Endometrial microvascular endothelial cells (primary cell): Measurements from ENCODE around the gene VPS33A. TPM values are rescaled to one million over a fixed set of nuclear protein-coding genes. Genes with fewer than 3 reads are reported as not detected.

ENCODE experiments used
- in situ Hi-C: cut with HindIII; loops from 2 replicates; pipeline ENCODE4 v1.10.0; 2017; ENCODE audit warnings: low sequenced_read_pairs, low pct_unique_long_range_greater_than_20kb; ENCODE audit errors: inconsistent ontology term
- total RNA-seq: library from RNA; depleted of rRNA; stranded (reverse); fragments of >200 nt; gene quantifications from one replicate; pipeline ENCODE4 v1.2.3, GENCODE V29; 2015; ENCODE audit errors: inconsistent ontology term

The VPS33A gene
- total RNA-seq, 1 donor from 2014 or later, result 23.9 TPM

DNA sequence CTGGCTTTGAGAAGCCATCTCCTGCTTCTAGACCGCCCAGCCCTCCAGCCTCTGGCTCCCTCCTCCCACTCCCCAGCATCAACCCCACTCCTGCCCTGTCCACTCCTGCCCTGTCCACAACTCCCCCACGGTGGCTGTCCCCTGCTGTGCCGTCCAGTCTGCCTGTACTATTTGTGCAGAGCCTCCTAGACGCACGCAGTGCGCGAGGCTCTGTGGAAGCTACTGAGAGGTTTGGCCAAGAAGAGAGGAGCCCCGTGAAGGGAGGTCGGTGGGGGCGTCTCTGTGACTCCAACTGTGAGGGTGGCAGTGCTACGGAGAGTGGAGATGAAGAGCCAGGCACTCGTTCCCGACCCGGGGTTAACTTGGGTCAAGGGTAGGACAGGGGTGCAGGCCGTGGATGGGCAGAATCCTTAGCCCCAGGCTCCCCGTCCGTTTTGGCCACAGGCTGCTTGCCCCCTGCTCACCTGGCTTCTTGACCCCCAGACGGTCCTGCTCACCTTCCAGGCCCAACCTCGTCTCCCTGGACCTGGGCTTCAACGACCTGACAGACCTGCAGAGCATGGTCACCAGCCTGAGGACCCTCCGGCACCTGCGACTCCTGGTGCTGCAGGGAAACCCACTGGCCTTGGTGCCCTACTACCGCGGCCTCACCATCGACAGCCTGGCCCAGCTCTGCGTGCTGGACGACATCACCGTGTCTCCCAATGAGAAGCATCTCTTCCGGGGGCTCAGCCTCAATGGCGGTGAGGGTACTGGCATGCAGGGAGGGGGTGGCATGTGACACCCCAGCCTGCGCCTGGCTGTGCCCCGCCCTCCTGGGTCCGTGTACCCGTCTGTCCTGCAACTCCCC, 76.4 kb downstream of the VPS33A start:
- in situ Hi-C loops, result no loop called here

DNA sequence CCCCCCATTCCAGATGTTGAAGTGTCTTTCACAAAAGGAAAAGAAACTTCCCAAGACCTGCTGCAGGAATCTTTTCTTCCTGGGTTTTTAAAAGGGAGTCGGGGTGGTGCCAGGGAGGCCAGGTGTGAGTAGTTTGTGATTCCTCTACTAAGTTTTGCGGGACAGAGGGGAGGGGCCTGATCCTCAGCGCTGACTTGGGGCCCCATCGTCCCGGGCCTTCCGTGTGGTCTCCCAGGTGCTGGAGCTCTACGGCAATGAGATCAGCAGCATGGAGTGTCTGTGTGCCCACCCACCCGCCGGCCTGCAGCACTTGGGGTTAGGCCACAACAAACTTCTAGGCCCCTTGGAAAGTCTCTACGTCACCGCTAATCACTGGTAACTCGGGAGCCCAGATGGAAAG, 78.8 kb downstream of the VPS33A start:
- in situ Hi-C loops, result no loop called here

DNA sequence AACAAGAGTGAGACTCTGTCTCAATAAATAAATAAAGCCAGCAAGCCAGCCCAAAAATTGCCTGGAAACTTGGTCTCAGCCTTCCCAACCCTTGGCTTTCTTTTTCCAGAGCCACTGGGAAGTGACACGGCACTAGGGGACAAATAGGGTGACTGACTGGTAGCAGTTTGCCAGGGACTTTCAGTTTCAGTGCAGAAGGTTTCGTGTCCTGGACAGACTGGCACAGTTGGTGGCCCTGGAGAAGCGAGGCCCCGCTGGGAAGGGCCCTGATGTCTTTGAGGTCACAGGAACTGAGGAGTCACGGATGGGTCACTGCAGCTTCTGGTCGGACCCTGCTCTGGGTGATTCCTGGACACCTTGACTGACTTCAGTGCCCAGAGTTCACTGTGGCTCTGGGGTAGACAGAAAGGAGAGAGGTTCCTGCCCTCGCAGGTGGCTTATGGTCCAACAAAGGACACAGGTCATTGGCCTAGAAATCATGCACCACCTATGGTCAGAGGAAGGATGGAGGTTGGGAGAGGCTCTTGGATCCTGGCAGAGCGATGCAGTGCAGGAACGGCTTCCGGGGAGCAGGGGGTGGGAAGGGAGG, 80.7 kb downstream of the VPS33A start:
- in situ Hi-C loops, result no loop called here

DNA sequence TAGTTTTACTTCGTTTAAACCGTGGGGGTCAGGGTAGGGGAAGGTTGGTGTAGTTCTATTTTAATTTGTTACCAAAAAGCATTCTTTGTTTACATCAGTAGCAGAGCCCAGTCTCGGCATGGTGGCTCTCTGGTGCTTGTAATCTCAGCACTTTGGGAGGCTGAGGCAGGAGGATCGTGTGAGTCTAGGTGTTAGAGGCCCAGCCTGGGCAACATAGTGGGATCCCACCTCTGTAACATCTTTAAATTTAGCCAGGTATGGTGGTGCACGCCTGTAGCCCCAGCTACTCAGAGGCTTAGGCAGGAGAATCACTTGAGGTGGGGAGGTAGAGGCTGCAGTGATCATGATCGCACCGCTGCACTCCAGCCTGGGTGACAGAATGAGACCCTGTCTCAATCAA, 81.2 kb downstream of the VPS33A start:
- in situ Hi-C loops, result no loop called here

DNA sequence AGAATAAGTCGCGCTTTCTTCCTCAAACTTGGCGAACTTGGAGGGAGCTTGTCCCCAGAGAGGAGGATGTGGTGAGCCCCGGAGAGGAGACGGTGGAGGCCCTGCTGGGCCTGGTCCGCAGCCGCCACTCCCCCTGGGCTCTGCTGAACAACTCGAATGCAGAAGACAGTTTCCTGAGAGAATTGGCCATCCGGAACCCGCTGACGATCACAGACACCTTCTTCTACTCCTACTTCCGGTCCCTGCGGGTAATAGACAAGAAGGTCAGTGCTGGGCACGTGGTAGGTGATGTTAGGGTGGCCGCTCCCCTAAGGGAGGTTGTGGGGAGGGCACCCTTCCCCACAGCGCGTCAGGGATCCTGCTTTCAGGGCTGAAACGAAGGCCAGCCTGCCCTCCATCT, 81.8 kb downstream of the VPS33A start:
- in situ Hi-C loops, result no loop called here

DNA sequence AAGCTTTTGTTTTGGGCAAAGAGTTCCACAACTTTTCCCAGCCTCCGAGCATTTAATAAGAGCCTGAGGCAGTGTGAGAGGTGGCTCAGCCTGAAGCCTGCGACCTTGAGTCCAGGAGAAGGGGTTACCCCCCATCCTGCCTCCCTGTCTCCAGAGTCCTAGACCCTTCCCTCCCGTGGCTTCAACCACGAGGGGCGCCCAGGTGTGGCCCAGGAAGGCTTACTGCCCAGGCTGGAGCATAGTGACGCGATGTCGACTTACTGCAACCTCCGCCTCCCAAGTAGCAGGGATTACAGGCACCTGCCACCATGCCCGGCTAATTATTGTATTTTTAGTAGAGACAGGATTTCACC, 82.7 kb downstream of the VPS33A start:
- in situ Hi-C loops, result no loop called here

DNA sequence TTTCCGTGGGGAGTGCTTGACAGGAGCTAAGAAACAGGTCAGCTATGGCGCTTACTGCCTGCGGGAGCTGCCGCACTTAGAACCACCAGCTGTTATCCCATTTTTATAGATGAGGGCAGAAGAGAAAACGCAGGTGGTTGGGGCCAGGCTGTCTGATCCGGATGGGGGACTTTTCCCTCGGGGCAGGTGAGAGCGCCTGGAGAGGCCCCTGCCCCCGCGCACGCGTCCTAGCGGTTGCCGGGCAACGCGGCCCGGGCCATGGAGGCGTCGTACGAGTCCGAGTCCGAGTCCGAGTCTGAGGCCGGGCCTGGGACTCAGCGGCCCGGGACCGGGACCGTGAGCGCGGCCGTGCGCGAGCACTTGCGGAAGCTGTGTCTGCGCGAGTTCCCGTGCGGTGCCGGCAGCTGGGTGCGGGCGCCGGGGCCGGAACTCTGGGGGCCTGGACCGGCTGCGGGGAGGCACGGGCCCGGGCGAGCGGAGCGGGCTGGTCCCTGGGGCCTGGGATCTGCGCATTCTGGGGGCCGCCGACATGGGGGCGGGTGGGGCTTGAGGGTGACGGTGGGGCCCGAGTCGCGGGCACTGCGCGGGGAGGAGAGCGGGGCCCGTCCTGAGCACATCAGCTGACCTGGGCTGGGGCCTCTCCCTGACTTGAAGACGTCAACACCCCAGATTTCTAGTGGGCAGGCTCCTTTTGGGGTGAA, 83.3 kb downstream of the VPS33A start, which contains the start of gene LRRC43:
Gene LRRC43, plus strand, starts transcription at position 237 of the 701 bp plus-strand sequence. Its CDS starts 22 bp downstream, at position 259.
- in situ Hi-C loops, result no loop called here

Other genes with a start within 250 kb of the VPS33A start
- gene BCL7A, start 244.6 kb downstream of the VPS33A start, total RNA-seq, result 2.7 TPM
- 13.6 TPM for gene MLXIP, start 187.7 kb downstream of the VPS33A start, total RNA-seq
- not detected for gene IL31, start 92.3 kb downstream of the VPS33A start, total RNA-seq
- not detected for gene LRRC43, start 83.4 kb downstream of the VPS33A start, total RNA-seq
- not detected for gene B3GNT4, start 62.8 kb downstream of the VPS33A start, total RNA-seq
- gene DIABLO, start 40.4 kb downstream of the VPS33A start, total RNA-seq, result 71.0 TPM
- gene CLIP1, start 156.2 kb upstream of the VPS33A start, total RNA-seq, result 31.7 TPM
- 16.9 TPM for gene ZCCHC8, start 234.4 kb upstream of the VPS33A start, total RNA-seq